A549 (cell line): ENCODE data around the gene VWA8.
"Not testable (repeated sequence)": the region's sequence is repeated elsewhere in the genome, so short reads cannot be mapped to it uniquely, and the experiment has no call there.

Experiments
- BHLHE40 ChIP-seq: IDR thresholded peaks from 2 replicates; pipeline ENCODE4 v1.6.1; 2012; ENCODE audit warnings: low read depth, low read length, inconsistent platforms
- CHD2 ChIP-seq: fragments of 150-350 bp; IDR thresholded peaks from 2 replicates; pipeline ENCODE4 v1.6.1; 2014; ENCODE audit warnings: low read length; ENCODE audit not compliant: partially characterized antibody
- CTCF ChIP-seq: fragments of >200 bp; sonication (Bioruptor Twin); formaldehyde crosslinking; IDR thresholded peaks from 3 replicates; pipeline ENCODE4 v1.5.1; 2016
- E2F6 ChIP-seq: IDR thresholded peaks from 2 replicates; pipeline ENCODE4 v1.6.1; 2012; ENCODE audit warnings: low read depth, borderline replicate concordance
- MAFK ChIP-seq: fragments of 450-650 bp; IDR thresholded peaks from 2 replicates; pipeline ENCODE4 v1.6.1; 2014; ENCODE audit not compliant: partially characterized antibody
- MAZ ChIP-seq: fragments of 150-350 bp; IDR thresholded peaks from 2 replicates; pipeline ENCODE4 v1.6.1; 2014; ENCODE audit warnings: antibody characterized with exemption, low read depth, low read length, borderline replicate concordance
- POLR2A ChIP-seq: IDR thresholded peaks from 2 replicates; pipeline ENCODE4 v1.6.1; 2012; ENCODE audit warnings: mild to moderate bottlenecking, low read length
- RAD21 ChIP-seq, 2 experiments: fragments of >200 bp in 1 of 2; sonication (Bioruptor Twin) in 1 of 2; formaldehyde crosslinking in 1 of 2; IDR thresholded peaks in 1 of 2; conservative IDR thresholded peaks in 1 of 2; 2 replicates in 1 of 2; 3 replicates in 1 of 2; pipeline ENCODE4 v1.6.1; 2012 to 2018; ENCODE audit warnings: inconsistent platforms in 1 of 2
- RARB ChIP-seq: fragments of 250-450 bp; sonication (Bioruptor Pico); IDR thresholded peaks from 2 replicates; pipeline ENCODE4 v1.8.0; 2021; ENCODE audit warnings: mild to moderate bottlenecking, moderate library complexity
- RCOR1 ChIP-seq: fragments of 150-350 bp; IDR thresholded peaks from 2 replicates; pipeline ENCODE4 v1.6.1; 2014; ENCODE audit warnings: antibody characterized with exemption, low read length, low read depth
- SMC3 ChIP-seq: fragments of >200 bp; sonication (Bioruptor Twin); formaldehyde crosslinking; IDR thresholded peaks from 3 replicates; pipeline ENCODE4 v1.6.1; 2018; ENCODE audit warnings: inconsistent platforms
- ZFP36 ChIP-seq: fragments of 450-650 bp; IDR thresholded peaks from 2 replicates; pipeline ENCODE4 v1.6.1; 2014; ENCODE audit warnings: borderline replicate concordance; ENCODE audit not compliant: partially characterized antibody

DNA sequence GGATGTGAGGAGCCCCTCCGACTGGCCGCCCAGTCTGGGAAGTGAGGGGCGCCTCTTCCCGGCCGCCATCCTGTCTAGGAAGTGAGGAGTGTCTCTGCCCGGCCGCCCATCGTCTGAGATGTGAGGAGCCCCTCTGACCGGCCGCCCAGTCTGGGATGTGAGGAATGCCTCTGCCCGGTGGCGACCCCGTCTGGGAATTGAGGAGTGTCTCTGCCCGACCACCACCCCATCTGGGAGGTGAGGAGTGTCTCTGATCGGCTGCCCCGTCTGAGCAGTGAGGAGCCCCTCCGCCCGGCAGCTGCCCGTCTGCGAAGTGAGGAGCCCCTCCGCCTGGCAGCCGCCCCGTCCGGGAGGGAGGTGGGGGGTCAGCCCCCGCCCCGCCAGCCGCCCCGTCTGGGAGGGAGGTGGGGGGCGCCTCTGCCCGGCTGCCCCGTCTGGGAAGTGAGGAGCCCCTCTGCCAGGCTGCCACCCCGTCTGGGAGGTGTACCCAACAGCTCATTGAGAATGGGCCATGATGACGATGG, 389.0 kb downstream of the VWA8 start:
- TF ChIP-seq CTCF; MAFK; POLR2A; RARB (CRISPR knock-in tag); RAD21 (conservative IDR thresholded peaks at IDR 0.05 in 1 of 2, IDR thresholded peaks at IDR 0.05 in 1 of 2); MAZ; SMC3; RCOR1; BHLHE40; ZFP36; E2F6; CHD2: not testable (repeated sequence)
